OCI-LY7 (cell line): Measurements from ENCODE around the gene CBFA2T3. TPM values are rescaled to one million over a fixed set of nuclear protein-coding genes. Genes with fewer than 3 reads are reported as not detected.
A peak's percentile ranks its signal among the peaks of the same experiment; 100 is the strongest.

Source experiments
- BruUV-seq: library from RNA; stranded (reverse); fragments of 400-500 nt; replicated peaks from 2 replicates; lab custom pipeline; 2021; lab: Mats Ljungman, UMichigan
- CTCF ChIA-PET: fragments of 300-600 bp; sonication (Branson Sonifier 250); formaldehyde crosslinking; loops from one replicate; lab custom pipeline; 2022; ENCODE audit warnings: antibody characterized with exemption; ENCODE audit not compliant: unreplicated experiment; lab: Charles Lee
- POLR2A ChIA-PET: fragments of 300-600 bp; sonication (Branson Sonifier 250); formaldehyde crosslinking; loops from one replicate; lab custom pipeline; 2022; ENCODE audit warnings: antibody characterized with exemption; lab: Charles Lee
- DNase-seq: peaks from one replicate; pipeline ENCODE4 v3.0.0-alpha.2; 2015; ENCODE audit warnings: low spot score
- H2AFZ ChIP-seq: fragments of 200-600 bp; sonication (generic), shearing (Covaris generic); 2 replicates; pipeline ENCODE4 v1.6.1; 2014; ENCODE audit warnings: mild to moderate bottlenecking, antibody characterized with exemption, low read length, moderate library complexity
- H3K27ac ChIP-seq: fragments of 200-600 bp; sonication (generic); 2 replicates; pipeline ENCODE4 v1.5.1; 2014; ENCODE audit warnings: mixed run types, low read depth, mild to moderate bottlenecking, moderate library complexity, low read length, inconsistent platforms; ENCODE audit not compliant: poor library complexity, severe bottlenecking
- H3K36me3 ChIP-seq: fragments of 200-600 bp; sonication (generic); 2 replicates; pipeline ENCODE4 v1.6.1; 2014; ENCODE audit warnings: mild to moderate bottlenecking, antibody characterized with exemption, low read length, moderate library complexity, mixed read lengths; ENCODE audit not compliant: insufficient read depth
- H3K4me1 ChIP-seq: fragments of 200-600 bp; sonication (generic); 2 replicates; pipeline ENCODE4 v1.5.1; 2014; ENCODE audit warnings: mild to moderate bottlenecking, low read length; ENCODE audit not compliant: insufficient read depth, poor library complexity, severe bottlenecking
- H3K4me2 ChIP-seq: fragments of 200-600 bp; sonication (generic); 2 replicates; pipeline ENCODE4 v1.6.1; 2014; ENCODE audit warnings: mild to moderate bottlenecking, low read length
- H3K4me3 ChIP-seq: fragments of 200-600 bp; sonication (generic); 2 replicates; pipeline ENCODE4 v1.5.1; 2014; ENCODE audit warnings: mild to moderate bottlenecking, low read depth, low read length; ENCODE audit not compliant: poor library complexity, severe bottlenecking
- H3K79me2 ChIP-seq: fragments of 200-600 bp; sonication (generic); 2 replicates; pipeline ENCODE4 v1.6.1; 2016; ENCODE audit warnings: low read depth, mild to moderate bottlenecking, low read length, moderate library complexity, mixed read lengths; ENCODE audit not compliant: insufficient read depth
- H3K9me2 ChIP-seq: fragments of 200-600 bp; sonication (generic); 2 replicates; pipeline ENCODE4 v1.6.1; 2016; ENCODE audit warnings: mild to moderate bottlenecking, low read length, mixed read lengths; ENCODE audit not compliant: insufficient read depth
- H3K9me3 ChIP-seq: fragments of 200-600 bp; sonication (generic); 2 replicates; pipeline ENCODE4 v1.6.1; 2014; ENCODE audit warnings: mild to moderate bottlenecking, mixed run types, low read length, mixed read lengths
- H4K20me1 ChIP-seq: fragments of 200-600 bp; sonication (generic); 2 replicates; pipeline ENCODE4 v1.6.1; 2014; ENCODE audit warnings: mild to moderate bottlenecking, antibody characterized with exemption, low read length, moderate library complexity, mixed read lengths; ENCODE audit not compliant: insufficient read depth
- EZH2phosphoT487 ChIP-seq: fragments of 200-600 bp; sonication (generic); IDR thresholded peaks from 2 replicates; pipeline ENCODE4 v1.6.1; 2018; ENCODE audit warnings: low read depth, borderline replicate concordance, mild to moderate bottlenecking, mixed run types, antibody characterized with exemption, low read length, moderate library complexity, mixed read lengths
- intact Hi-C: fragments of 100-400 bp; cut with micrococcal nuclease; formaldehyde crosslinking; loops from one replicate; pipeline ENCODE4 v1.10.0; 2022; ENCODE audit not compliant: unreplicated experiment
- total RNA-seq, 2 experiments: library from RNA; depleted of rRNA in 1 of 2; stranded (reverse); fragments of >200 nt in 1 of 2; shearing (Covaris generic) in 1 of 2; gene quantifications; 2 replicates each; pipeline ENCODE4 v1.2.3, GENCODE V29; 2014 to 2022
- TF ChIP-seq, protein P1 (sequence below): fragments of 200-600 bp; sonication (generic); conservative IDR thresholded peaks from 2 replicates; pipeline ENCODE4 v1.5.1; 2014; ENCODE audit warnings: mild to moderate bottlenecking, antibody characterized with exemption, low read length, moderate library complexity, mixed read lengths

CBFA2T3 gene
- total RNA-seq, 2 experiments from 2014 or later = 1.1 to 48.0 TPM

- Histone ChIP-seq H3K4me2 (peak overlapping the region; percentile 2; the same call in 1 of the 2 replicates), H3K9me2 (no peaks in the 10 kb centered on the region), H3K4me3 (no peak overlapping the region), H2AFZ (no peak overlapping the region), H3K4me1 (peaks cover 45% of the 10 kb centered on the region), H4K20me1 (no peaks in the 10 kb centered on the region), H3K36me3 (no peaks in the 10 kb centered on the region), H3K27ac (peak overlapping the region; percentile 99), H3K9me3 (peaks cover 23% of the 10 kb centered on the region), H3K79me2 (no peaks in the 10 kb centered on the region)
- TF ChIP-seq, protein P1, sequence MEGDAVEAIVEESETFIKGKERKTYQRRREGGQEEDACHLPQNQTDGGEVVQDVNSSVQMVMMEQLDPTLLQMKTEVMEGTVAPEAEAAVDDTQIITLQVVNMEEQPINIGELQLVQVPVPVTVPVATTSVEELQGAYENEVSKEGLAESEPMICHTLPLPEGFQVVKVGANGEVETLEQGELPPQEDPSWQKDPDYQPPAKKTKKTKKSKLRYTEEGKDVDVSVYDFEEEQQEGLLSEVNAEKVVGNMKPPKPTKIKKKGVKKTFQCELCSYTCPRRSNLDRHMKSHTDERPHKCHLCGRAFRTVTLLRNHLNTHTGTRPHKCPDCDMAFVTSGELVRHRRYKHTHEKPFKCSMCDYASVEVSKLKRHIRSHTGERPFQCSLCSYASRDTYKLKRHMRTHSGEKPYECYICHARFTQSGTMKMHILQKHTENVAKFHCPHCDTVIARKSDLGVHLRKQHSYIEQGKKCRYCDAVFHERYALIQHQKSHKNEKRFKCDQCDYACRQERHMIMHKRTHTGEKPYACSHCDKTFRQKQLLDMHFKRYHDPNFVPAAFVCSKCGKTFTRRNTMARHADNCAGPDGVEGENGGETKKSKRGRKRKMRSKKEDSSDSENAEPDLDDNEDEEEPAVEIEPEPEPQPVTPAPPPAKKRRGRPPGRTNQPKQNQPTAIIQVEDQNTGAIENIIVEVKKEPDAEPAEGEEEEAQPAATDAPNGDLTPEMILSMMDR = no peak
- TF ChIP-seq EZH2phosphoT487 = no peak
- BruUV-seq = no TSS peak
- POLR2A ChIA-PET = interaction anchor here (0.8 to 2.4 kb wide), 2 partner anchors 9 to 17 kb away, joined by 4 to 22 read pairs; partner anchors contain the start of gene CBFA2T3
- intact Hi-C loops = loop anchor here (1.0 to 5.0 kb wide), 2 partner anchors 16 to 103 kb away; no protein-coding TSS in a partner anchor
- DNase-seq = no peak
- CTCF ChIA-PET = no interaction called here
These were observed 17.1 kb upstream of the CBFA2T3 start for GRCh38 chr16:88993946-88994600.

DNA sequence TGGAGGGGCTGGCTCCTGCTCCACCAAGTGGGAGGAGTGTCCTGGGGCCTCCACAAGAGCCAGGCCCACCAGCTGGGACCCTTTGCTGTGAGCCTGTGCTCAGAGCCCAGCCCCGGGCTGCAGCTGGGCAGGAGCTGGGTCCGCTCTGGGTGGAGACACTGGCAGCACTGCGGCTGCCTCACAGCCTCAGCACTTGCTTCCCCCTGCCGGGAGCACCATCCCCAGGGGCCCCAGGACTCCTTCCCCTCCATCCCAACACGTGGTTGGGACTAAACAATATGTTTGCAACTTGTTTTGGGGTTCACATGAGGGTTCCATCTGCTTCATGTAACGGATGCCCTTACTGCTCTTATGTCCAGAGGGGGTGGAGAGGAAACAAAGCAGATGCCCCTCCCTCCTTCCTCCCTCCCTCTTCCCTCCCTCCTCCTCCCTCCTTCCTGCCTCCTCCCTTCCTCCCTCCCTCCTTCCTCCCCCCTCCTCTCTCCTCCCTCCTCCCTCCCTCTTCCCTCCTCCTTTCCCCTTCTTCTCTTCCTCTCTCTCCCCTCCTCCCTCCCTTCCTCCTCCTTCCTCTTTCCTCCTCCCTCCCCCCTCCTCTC lies 16.3 kb upstream of the CBFA2T3 start:
- peak overlapping the region; percentile 43 for H3K4me3 ChIP-seq
- H3K27ac ChIP-seq = peak overlapping the region; percentile 99
- H3K4me1 ChIP-seq = peaks cover 42% of the 10 kb centered on the region
- peak; percentile 67 for DNase-seq
- peaks cover 15% of the 10 kb centered on the region for H3K9me3 ChIP-seq
- H2AFZ ChIP-seq = peak overlapping the region; percentile 26; the same call in 1 of the 2 replicates
- H3K9me2 ChIP-seq = no peaks in the 10 kb centered on the region
- no TSS peak for BruUV-seq
- ChIA-PET CTCF (no interaction called here), POLR2A (interaction anchor here (0.6 to 2.4 kb wide), 9 partner anchors 8 to 306 kb away, joined by 3 to 22 read pairs (median 4); partner anchors contain the start of gene CBFA2T3)
- intact Hi-C loops = loop anchor here (1.0 to 5.0 kb wide), 2 partner anchors 15 to 104 kb away; no protein-coding TSS in a partner anchor
- no peak for TF ChIP-seq EZH2phosphoT487
- TF ChIP-seq, protein P1 = no peak
- no peaks in the 10 kb centered on the region for H3K36me3 ChIP-seq
- no peaks in the 10 kb centered on the region for H3K79me2 ChIP-seq
- H4K20me1 ChIP-seq = no peaks in the 10 kb centered on the region
- peak overlapping the region; percentile 77 for H3K4me2 ChIP-seq
